ENCODE results near the gene EPB41L5. TPM values are rescaled to one million over a fixed set of nuclear protein-coding genes. Genes with fewer than 3 reads are reported as not detected.
"Not testable (repeated sequence)": the region's sequence is repeated elsewhere in the genome, so short reads cannot be mapped to it uniquely, and the experiment has no call there.

EPB41L5 gene
- total RNA-seq, result 20.9 and 29.4 TPM in 2 replicates

- peak within 1 kb of the TSS; percentile 87 for H3K4me3 Mint-ChIP-seq
- CTCF ChIA-PET, result interaction anchor here (1.3 kb wide), 1 partner anchor 162 kb away, joined by 5 read pairs; no protein-coding TSS in a partner anchor
- POLR2A ChIA-PET, result interaction anchor here (0.6 to 2.2 kb wide), 9 partner anchors 96 to 1923 kb away, joined by 3 to 19 read pairs (median 6); partner anchors contain the start of genes C2orf76, DBI, PTPN4 and RALB
- H3K4me1 Mint-ChIP-seq, result peaks cover 32% of the 10 kb centered on the region
- ATAC-seq (ENCODE audit: low read depth) (peak; percentile 87), DNase-seq (peak; percentile 77)
- no peaks in the 10 kb centered on the region for H3K27me3 Mint-ChIP-seq
- TF ChIP-seq, protein P1, sequence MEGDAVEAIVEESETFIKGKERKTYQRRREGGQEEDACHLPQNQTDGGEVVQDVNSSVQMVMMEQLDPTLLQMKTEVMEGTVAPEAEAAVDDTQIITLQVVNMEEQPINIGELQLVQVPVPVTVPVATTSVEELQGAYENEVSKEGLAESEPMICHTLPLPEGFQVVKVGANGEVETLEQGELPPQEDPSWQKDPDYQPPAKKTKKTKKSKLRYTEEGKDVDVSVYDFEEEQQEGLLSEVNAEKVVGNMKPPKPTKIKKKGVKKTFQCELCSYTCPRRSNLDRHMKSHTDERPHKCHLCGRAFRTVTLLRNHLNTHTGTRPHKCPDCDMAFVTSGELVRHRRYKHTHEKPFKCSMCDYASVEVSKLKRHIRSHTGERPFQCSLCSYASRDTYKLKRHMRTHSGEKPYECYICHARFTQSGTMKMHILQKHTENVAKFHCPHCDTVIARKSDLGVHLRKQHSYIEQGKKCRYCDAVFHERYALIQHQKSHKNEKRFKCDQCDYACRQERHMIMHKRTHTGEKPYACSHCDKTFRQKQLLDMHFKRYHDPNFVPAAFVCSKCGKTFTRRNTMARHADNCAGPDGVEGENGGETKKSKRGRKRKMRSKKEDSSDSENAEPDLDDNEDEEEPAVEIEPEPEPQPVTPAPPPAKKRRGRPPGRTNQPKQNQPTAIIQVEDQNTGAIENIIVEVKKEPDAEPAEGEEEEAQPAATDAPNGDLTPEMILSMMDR (IDR thresholded peaks at IDR 0.05), result no peak
- H3K27ac Mint-ChIP-seq, result peak within 1 kb of the TSS; percentile 79
- H3K9me3 Mint-ChIP-seq, result no peaks in the 10 kb centered on the region
- intact Hi-C loops (cut with micrococcal nuclease), result loop anchor here (1.0 to 5.0 kb wide), 8 partner anchors 8 to 646 kb away; partner anchors contain the start of genes C2orf76, DBI, PTPN4 and RALB
- no peaks in the 10 kb centered on the region for H3K36me3 Mint-ChIP-seq (ENCODE audit: low read depth)
These were observed at the start of gene EPB41L5 for GRCh38 chr2:120012771-120013596. EPB41L5 (plus strand) TSS chr2:120013077; CDS start chr2:120019085, 6,008 bp downstream.

DNA sequence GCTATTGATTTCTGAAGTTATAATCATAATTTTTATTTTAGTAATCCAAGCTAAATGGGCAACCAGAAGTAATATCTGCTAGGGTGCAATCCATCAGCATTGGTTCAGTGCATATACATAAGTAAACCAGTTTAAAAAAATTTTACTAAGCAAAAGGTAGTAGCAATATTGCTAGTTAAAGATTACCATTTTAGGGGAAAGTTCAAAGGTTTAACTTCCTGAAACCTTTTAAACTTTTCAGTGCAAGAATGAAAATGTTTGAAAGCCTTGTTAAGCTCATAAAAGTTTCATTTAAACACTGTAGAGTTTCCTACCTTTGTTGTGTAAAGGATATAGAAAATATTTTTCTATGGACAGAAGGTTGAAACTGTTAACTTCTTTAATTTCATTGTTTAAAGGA, 31.0 kb upstream of the EPB41L5 start:
- ATAC-seq (ENCODE audit: low read depth) (no peak), DNase-seq (no peak)
- Mint-ChIP-seq H3K9me3 (peaks cover 2% of the 10 kb centered on the region), H3K36me3 (ENCODE audit: low read depth) (peaks cover 6% of the 10 kb centered on the region), H3K4me3 (no peak overlapping the region), H3K27me3 (no peaks in the 10 kb centered on the region), H3K4me1 (no peaks in the 10 kb centered on the region), H3K27ac (no peak overlapping the region)
- intact Hi-C loops (cut with micrococcal nuclease), result no loop called here
- CTCF ChIA-PET, result no interaction called here
- POLR2A ChIA-PET, result no interaction called here
- TF ChIP-seq, protein P1 (IDR thresholded peaks at IDR 0.05), result no peak

- POLR2A ChIA-PET, result no interaction called here
- H3K4me1 Mint-ChIP-seq, result no peaks in the 10 kb centered on the region
- DNase-seq (no peak), ATAC-seq (ENCODE audit: low read depth) (no peak)
- no peaks in the 10 kb centered on the region for H3K36me3 Mint-ChIP-seq (ENCODE audit: low read depth)
- H3K9me3 Mint-ChIP-seq, result peaks cover 2% of the 10 kb centered on the region
- TF ChIP-seq, protein P1 (IDR thresholded peaks at IDR 0.05), result no peak
- intact Hi-C loops (cut with micrococcal nuclease), result no loop called here
- no peaks in the 10 kb centered on the region for H3K27me3 Mint-ChIP-seq
- no peak overlapping the region for H3K4me3 Mint-ChIP-seq
- CTCF ChIA-PET, result no interaction called here
- H3K27ac Mint-ChIP-seq, result no peak overlapping the region
These were observed 30.4 kb upstream of the EPB41L5 start for GRCh38 chr2:119982506-119982905.

- POLR2A ChIA-PET, result no interaction called here
- Mint-ChIP-seq H3K9me3 (peaks cover 2% of the 10 kb centered on the region), H3K4me3 (no peak overlapping the region), H3K4me1 (no peaks in the 10 kb centered on the region), H3K36me3 (ENCODE audit: low read depth) (no peaks in the 10 kb centered on the region), H3K27ac (no peak overlapping the region), H3K27me3 (no peaks in the 10 kb centered on the region)
- intact Hi-C loops (cut with micrococcal nuclease), result no loop called here
- CTCF ChIA-PET, result no interaction called here
- no peak for ATAC-seq (ENCODE audit: low read depth)
- TF ChIP-seq, protein P1 (IDR thresholded peaks at IDR 0.05), result no peak
- no peak for DNase-seq
These were observed 29.8 kb upstream of the EPB41L5 start for GRCh38 chr2:119983108-119983507.

GRCh38 chr2:119996148-119996547, 16.7 kb upstream of the EPB41L5 start:
- intact Hi-C loops (cut with micrococcal nuclease), result no loop called here
- Mint-ChIP-seq H3K9me3 (no peaks in the 10 kb centered on the region), H3K27ac (no peak overlapping the region), H3K36me3 (ENCODE audit: low read depth) (no peaks in the 10 kb centered on the region), H3K27me3 (peaks cover 6% of the 10 kb centered on the region), H3K4me3 (no peak overlapping the region), H3K4me1 (no peaks in the 10 kb centered on the region)
- TF ChIP-seq, protein P1 (IDR thresholded peaks at IDR 0.05), result no peak
- no peak for ATAC-seq (ENCODE audit: low read depth)
- DNase-seq, result no peak
- POLR2A ChIA-PET, result no interaction called here
- CTCF ChIA-PET, result no interaction called here

DNA sequence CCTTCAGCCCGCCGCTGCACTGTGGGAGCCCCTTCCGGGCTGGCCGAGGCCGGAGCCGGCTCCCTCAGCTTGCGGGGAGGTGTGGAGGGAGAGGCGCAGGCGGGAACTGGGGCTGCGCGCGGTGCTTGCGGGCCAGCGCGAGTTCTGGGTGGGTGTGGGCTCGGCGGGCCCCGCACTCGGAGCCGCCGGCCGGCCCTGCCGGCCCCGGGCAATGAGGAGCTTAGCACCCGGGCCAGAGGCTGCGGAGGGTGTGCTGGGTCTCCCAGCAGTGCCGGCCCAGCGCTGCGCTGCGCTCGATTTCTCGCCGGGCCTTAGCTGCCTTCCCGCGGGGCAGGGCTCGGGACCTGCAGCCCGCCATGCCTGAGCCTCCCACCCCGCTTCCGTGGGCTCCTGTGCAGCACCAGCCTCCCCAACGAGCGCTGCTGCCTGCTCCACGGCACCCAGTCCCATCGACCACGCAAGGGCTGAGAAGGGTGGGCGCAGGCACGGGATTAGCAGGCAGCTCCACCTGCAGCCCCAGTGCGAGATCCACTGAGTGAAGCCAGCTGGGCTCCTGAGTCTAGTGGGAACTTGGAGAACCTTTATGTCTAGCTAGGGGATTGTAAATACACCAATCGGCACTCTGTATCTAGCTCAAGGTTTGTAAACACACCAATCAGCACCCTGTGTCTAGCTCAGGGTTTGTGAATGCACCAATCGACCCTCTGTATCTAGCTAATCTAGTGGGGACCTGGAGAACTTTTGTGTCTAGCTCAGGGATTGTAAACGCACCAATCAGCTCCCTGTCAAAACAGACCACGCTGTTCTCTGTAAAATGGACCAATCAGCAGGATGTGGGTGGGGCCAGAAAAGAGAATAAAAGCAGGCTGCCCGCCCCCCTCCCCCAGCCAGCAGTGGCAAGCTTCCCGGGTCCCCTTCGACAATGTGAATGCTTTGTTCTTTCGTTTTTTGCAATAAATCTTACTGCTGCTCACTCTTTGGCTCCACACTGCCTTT, 15.7 kb upstream of the EPB41L5 start:
- CTCF ChIA-PET; H3K27me3 Mint-ChIP-seq; intact Hi-C loops (cut with micrococcal nuclease); H3K9me3 Mint-ChIP-seq; H3K4me1 Mint-ChIP-seq; ATAC-seq (ENCODE audit: low read depth); POLR2A ChIA-PET; H3K4me3 Mint-ChIP-seq; DNase-seq; H3K27ac Mint-ChIP-seq; H3K36me3 Mint-ChIP-seq (ENCODE audit: low read depth): not testable (repeated sequence)

Measured in activated B cell treated with CpG ODN at 0.5 μM for 24 hours (primary cell).